GM21529 (cell line): ENCODE results near the gene PHACTR4.
"Not testable (repeated sequence)": the region's sequence is repeated elsewhere in the genome, so short reads cannot be mapped to it uniquely, and the experiment has no call there.

ENCODE experiments used
- ATAC-seq: cut with Tn5 transposase; IDR thresholded peaks from one replicate; pipeline ENCODE4 v1.9.1; 2021; ENCODE audit not compliant: unreplicated experiment

Gene PHACTR4

GRCh38 chr1:28482138-28482537, 112.6 kb downstream of the PHACTR4 start:
- ATAC-seq = no peak

- ATAC-seq = no peak
Observed at GRCh38 chr1:28482702-28483101, 113.2 kb downstream of the PHACTR4 start.

GRCh38 chr1:28494737-28495136, 125.2 kb downstream of the PHACTR4 start:
- no peak for ATAC-seq

GRCh38 chr1:28499553-28499952, 130.0 kb downstream of the PHACTR4 start:
- no peak for ATAC-seq

- no peak for ATAC-seq
Observed at GRCh38 chr1:28501925-28502324, 132.4 kb downstream of the PHACTR4 start.

GRCh38 chr1:28503117-28503516, 133.6 kb downstream of the PHACTR4 start:
- no peak for ATAC-seq

GRCh38 chr1:28505406-28506187, 136.1 kb downstream of the PHACTR4 start, which contains the start of gene RCC1:
Gene RCC1, plus strand, starts transcription at chr1:28506043. Its CDS starts 23,824 bp downstream, at chr1:28529867.
- ATAC-seq = peak; percentile 73

GRCh38 chr1:28506907-28507246, 137.3 kb downstream of the PHACTR4 start:
- ATAC-seq = no peak

GRCh38 chr1:28507247-28507645, 137.7 kb downstream of the PHACTR4 start:
- no peak for ATAC-seq

- no peak for ATAC-seq
Observed at GRCh38 chr1:28507646-28508434, 138.3 kb downstream of the PHACTR4 start.

- no peak for ATAC-seq
Observed at GRCh38 chr1:28508435-28508754, 138.9 kb downstream of the PHACTR4 start.

- no peak for ATAC-seq
Observed at GRCh38 chr1:28509705-28510272, 140.2 kb downstream of the PHACTR4 start.

GRCh38 chr1:28510273-28510969, 140.9 kb downstream of the PHACTR4 start:
- ATAC-seq = no peak

GRCh38 chr1:28510970-28511440, 141.5 kb downstream of the PHACTR4 start:
- ATAC-seq = no peak

GRCh38 chr1:28512058-28512611, 142.6 kb downstream of the PHACTR4 start:
- no peak for ATAC-seq

- ATAC-seq = not testable (repeated sequence)
Observed at GRCh38 chr1:28514445-28514933, 144.9 kb downstream of the PHACTR4 start.

- ATAC-seq = no peak
Observed at GRCh38 chr1:28516518-28516956, 147.0 kb downstream of the PHACTR4 start.

- peak; percentile 7 for ATAC-seq
Observed at GRCh38 chr1:28517649-28517999, 148.1 kb downstream of the PHACTR4 start.

- peak; percentile 80 for ATAC-seq
Observed at GRCh38 chr1:28518000-28518744, 148.6 kb downstream of the PHACTR4 start.

GRCh38 chr1:28518745-28519341, 149.3 kb downstream of the PHACTR4 start:
- no peak for ATAC-seq
